HepG2 (cell line): ENCODE measurements around the gene CD151. TPM values are rescaled to one million over a fixed set of nuclear protein-coding genes. Genes with fewer than 3 reads are reported as not detected.
A peak's percentile ranks its signal among the peaks of the same experiment; 100 is the strongest.

ENCODE experiments used
- CREM ChIP-seq, 2 experiments: sonication (generic) in 1 of 2; formaldehyde crosslinking in 1 of 2; IDR thresholded peaks; 2 replicates each; pipeline versions ENCODE4 v1.4.0 to v1.6.1; 2016 to 2020; ENCODE audit warnings: antibody characterized with exemption in 1 of 2, mild to moderate bottlenecking in 1 of 2, missing genetic modification reagents in 1 of 2
- EEA1 ChIP-seq: sonication (generic); formaldehyde crosslinking; IDR thresholded peaks from 2 replicates; pipeline ENCODE4 v1.5.1; 2020; ENCODE audit warnings: mild to moderate bottlenecking, missing genetic modification reagents, borderline replicate concordance
- ERF ChIP-seq: IDR thresholded peaks from 2 replicates; pipeline ENCODE4 v1.6.1; 2018; ENCODE audit warnings: missing biosample characterization, missing genetic modification reagents
- FOXJ3 ChIP-seq: sonication (generic); formaldehyde crosslinking; IDR thresholded peaks from 2 replicates; pipeline ENCODE4 v1.4.0; 2020; ENCODE audit warnings: missing genetic modification reagents, mild to moderate bottlenecking, borderline replicate concordance
- FOXP1 ChIP-seq, 2 experiments: fragments of 450-650 bp in 1 of 2; IDR thresholded peaks; 2 replicates each; pipeline ENCODE4 v1.6.1; 2017 to 2018; ENCODE audit warnings: antibody characterized with exemption in 1 of 2
- KAT8 ChIP-seq: IDR thresholded peaks from 2 replicates; pipeline ENCODE4 v1.6.1; 2016; ENCODE audit warnings: missing genetic modification reagents, missing compliant biosample characterization
- MYNN ChIP-seq: sonication (generic); formaldehyde crosslinking; IDR thresholded peaks from 2 replicates; pipeline ENCODE4 v1.4.0; 2020; ENCODE audit warnings: mild to moderate bottlenecking, low read depth, missing genetic modification reagents
- NCOA5 ChIP-seq: sonication (generic); formaldehyde crosslinking; IDR thresholded peaks from 2 replicates; pipeline ENCODE4 v1.4.0; 2020; ENCODE audit warnings: missing genetic modification reagents
- RARG ChIP-seq: sonication (generic); formaldehyde crosslinking; IDR thresholded peaks from 2 replicates; pipeline ENCODE4 v1.4.0; 2020; ENCODE audit warnings: low read depth, mild to moderate bottlenecking, missing genetic modification reagents
- TP53 ChIP-seq: sonication (generic); formaldehyde crosslinking; conservative IDR thresholded peaks from 2 replicates; pipeline ENCODE4 v1.4.0; 2020; ENCODE audit warnings: missing genetic modification reagents
- ZBTB1 ChIP-seq: sonication (generic); formaldehyde crosslinking; IDR thresholded peaks from 2 replicates; pipeline ENCODE4 v1.4.0; 2020; ENCODE audit warnings: missing genetic modification reagents, borderline replicate concordance
- ZBTB3 ChIP-seq: sonication (generic); formaldehyde crosslinking; IDR thresholded peaks from 2 replicates; pipeline ENCODE4 v1.4.0; 2020; ENCODE audit warnings: low read depth, mild to moderate bottlenecking, moderate library complexity, missing genetic modification reagents, borderline replicate concordance
- ZNF138 ChIP-seq: sonication (generic); formaldehyde crosslinking; IDR thresholded peaks from 2 replicates; pipeline ENCODE4 v1.5.0; 2020; ENCODE audit warnings: mild to moderate bottlenecking, low read depth, missing genetic modification reagents
- ZNF143 ChIP-seq: sonication (generic); formaldehyde crosslinking; IDR thresholded peaks from 2 replicates; pipeline ENCODE4 v1.4.0; 2020; ENCODE audit warnings: missing genetic modification reagents
- ZNF17 ChIP-seq: sonication (generic); formaldehyde crosslinking; IDR thresholded peaks from 2 replicates; pipeline ENCODE4 v1.5.0; 2020; ENCODE audit warnings: mild to moderate bottlenecking, missing genetic modification reagents
- ZNF207 ChIP-seq: fragments of 450-650 bp; IDR thresholded peaks from 2 replicates; pipeline ENCODE4 v1.6.1; 2016; ENCODE audit warnings: antibody characterized with exemption, borderline replicate concordance
- ZNF232 ChIP-seq: sonication (generic); formaldehyde crosslinking; IDR thresholded peaks from 2 replicates; pipeline ENCODE4 v1.4.0; 2020; ENCODE audit warnings: missing genetic modification reagents, borderline replicate concordance
- ZNF3 ChIP-seq: IDR thresholded peaks from 2 replicates; pipeline ENCODE4 v1.7.0; 2017; ENCODE audit warnings: inconsistent platforms
- ZNF629 ChIP-seq: sonication (generic); formaldehyde crosslinking; conservative IDR thresholded peaks from 2 replicates; pipeline ENCODE4 v1.5.0; 2020; ENCODE audit warnings: missing genetic modification reagents
- ZNF775 ChIP-seq: sonication (generic); formaldehyde crosslinking; IDR thresholded peaks from 2 replicates; pipeline ENCODE4 v1.4.0; 2020; ENCODE audit warnings: missing genetic modification reagents, mild to moderate bottlenecking, moderate library complexity, borderline replicate concordance
- ZNF780A ChIP-seq: sonication (generic); formaldehyde crosslinking; IDR thresholded peaks from 2 replicates; pipeline ENCODE4 v1.8.0; 2022; ENCODE audit warnings: mild to moderate bottlenecking, missing genetic modification reagents, moderate library complexity
- ZNF782 ChIP-seq: sonication (generic); formaldehyde crosslinking; IDR thresholded peaks from 2 replicates; pipeline ENCODE4 v1.4.0; 2020; ENCODE audit warnings: missing genetic modification reagents, mild to moderate bottlenecking, borderline replicate concordance
- polyA plus RNA-seq, 8 experiments: library from polyadenylated mRNA; depleted of rRNA in 3 of 8; stranded (reverse) in 7 of 8; unstranded in 1 of 8; fragments of >200 nt; fragmentation: Illumina TruSeq in 4 of 8; extraction: Trizol in 4 of 8; gene quantifications; 2 replicates each; pipeline versions ENCODE4 v1.2.1 to v1.2.3, GENCODE V29; 2011 to 2016; ENCODE audit warnings: low read depth in 4 of 8, missing spikeins in 1 of 8, mixed read lengths in 1 of 8; ENCODE audit not compliant: insufficient read depth in 1 of 8
- total RNA-seq, 5 experiments: library from RNA; depleted of rRNA; stranded (reverse); fragments of >200 nt; fragmentation: Illumina TruSeq; extraction: Trizol; gene quantifications; 2 replicates each; pipeline ENCODE4 v1.2.3, GENCODE V29; 2016; ENCODE audit warnings: low read depth in 1 of 5
- TF ChIP-seq, protein P1 (sequence below): sonication (generic); formaldehyde crosslinking; IDR thresholded peaks from 2 replicates; pipeline ENCODE4 v1.5.1; 2020; ENCODE audit warnings: missing genetic modification reagents, mild to moderate bottlenecking, borderline replicate concordance
- TF ChIP-seq, protein P2 (sequence below): IDR thresholded peaks from 2 replicates; pipeline ENCODE4 v1.6.1; 2016; ENCODE audit warnings: mild to moderate bottlenecking, missing biosample characterization, missing genetic modification reagents
- TF ChIP-seq, protein P3 (sequence below): IDR thresholded peaks from 2 replicates; pipeline ENCODE4 v1.6.1; 2016; ENCODE audit warnings: low read depth, borderline replicate concordance
- TF ChIP-seq, protein P4 (sequence below): sonication (generic); formaldehyde crosslinking; IDR thresholded peaks from 2 replicates; pipeline ENCODE4 v1.4.0; 2020; ENCODE audit warnings: missing genetic modification reagents

CD151 gene
- total and polyA plus RNA-seq, 2 of the 13 experiments (the other 11 are each of a cell fraction or from before 2014, with no cell fraction given), result 125 to 197 TPM

DNA sequence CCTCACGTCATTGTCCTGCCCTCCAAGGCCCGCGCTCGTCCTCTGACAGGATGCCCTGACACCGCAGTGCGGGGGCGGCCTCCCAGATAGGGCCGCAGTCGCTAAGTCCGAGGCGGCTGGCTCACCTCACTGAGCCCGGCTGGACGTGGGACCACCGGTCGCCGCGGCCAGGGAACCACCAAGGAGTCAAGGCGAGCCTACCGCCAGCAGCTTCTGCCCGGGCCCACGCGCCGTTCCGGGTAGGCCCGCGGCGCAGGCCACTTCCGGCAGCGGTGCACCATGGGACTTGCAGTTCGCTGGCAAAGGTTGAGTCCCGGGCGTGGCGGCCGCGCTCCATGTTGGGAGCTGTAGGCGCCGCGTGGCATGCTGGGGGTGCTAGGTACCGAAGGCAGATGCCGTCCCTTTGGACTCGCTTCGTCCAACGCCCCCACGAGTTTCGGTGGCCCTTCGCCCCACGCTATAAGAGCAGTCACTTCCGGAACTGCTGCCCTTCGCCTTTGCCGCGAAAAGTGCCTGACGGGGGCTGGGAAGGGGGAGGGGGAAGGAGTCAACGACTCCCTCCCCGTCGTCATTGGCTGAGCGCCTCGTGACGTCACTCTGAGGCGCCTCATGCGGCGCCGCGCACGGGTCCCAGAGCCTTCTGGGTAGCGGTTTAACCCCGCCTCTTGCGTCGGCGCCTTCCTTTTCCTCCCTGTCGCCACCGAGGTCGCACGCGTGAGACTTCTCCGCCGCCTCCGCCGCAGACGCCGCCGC, 23.3 kb upstream of the CD151 start, which contains the start of gene RPLP2 (continued):
- TF ChIP-seq, protein P1, sequence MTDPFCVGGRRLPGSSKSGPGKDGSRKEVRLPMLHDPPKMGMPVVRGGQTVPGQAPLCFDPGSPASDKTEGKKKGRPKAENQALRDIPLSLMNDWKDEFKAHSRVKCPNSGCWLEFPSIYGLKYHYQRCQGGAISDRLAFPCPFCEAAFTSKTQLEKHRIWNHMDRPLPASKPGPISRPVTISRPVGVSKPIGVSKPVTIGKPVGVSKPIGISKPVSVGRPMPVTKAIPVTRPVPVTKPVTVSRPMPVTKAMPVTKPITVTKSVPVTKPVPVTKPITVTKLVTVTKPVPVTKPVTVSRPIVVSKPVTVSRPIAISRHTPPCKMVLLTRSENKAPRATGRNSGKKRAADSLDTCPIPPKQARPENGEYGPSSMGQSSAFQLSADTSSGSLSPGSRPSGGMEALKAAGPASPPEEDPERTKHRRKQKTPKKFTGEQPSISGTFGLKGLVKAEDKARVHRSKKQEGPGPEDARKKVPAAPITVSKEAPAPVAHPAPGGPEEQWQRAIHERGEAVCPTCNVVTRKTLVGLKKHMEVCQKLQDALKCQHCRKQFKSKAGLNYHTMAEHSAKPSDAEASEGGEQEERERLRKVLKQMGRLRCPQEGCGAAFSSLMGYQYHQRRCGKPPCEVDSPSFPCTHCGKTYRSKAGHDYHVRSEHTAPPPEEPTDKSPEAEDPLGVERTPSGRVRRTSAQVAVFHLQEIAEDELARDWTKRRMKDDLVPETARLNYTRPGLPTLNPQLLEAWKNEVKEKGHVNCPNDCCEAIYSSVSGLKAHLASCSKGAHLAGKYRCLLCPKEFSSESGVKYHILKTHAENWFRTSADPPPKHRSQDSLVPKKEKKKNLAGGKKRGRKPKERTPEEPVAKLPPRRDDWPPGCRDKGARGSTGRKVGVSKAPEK (CRISPR knock-in tag), result no peak
- TF ChIP-seq MYNN (CRISPR knock-in tag), result no peak; the same call in 1 of the 2 replicates
- no peak for TF ChIP-seq NCOA5 (CRISPR knock-in tag)
- TF ChIP-seq FOXJ3 (CRISPR knock-in tag), result no peak; the same call in 1 of the 2 replicates
- no peak for TF ChIP-seq ZNF3 (CRISPR knock-in tag)
- no peak; the same call in 1 of the 2 replicates for TF ChIP-seq ZNF138 (CRISPR knock-in tag)
- TF ChIP-seq, protein P2, sequence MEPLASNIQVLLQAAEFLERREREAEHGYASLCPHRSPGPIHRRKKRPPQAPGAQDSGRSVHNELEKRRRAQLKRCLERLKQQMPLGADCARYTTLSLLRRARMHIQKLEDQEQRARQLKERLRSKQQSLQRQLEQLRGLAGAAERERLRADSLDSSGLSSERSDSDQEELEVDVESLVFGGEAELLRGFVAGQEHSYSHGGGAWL (CRISPR knock-in tag), result peak; percentile 58
- peak; percentile 56; the same call in 1 of the 2 replicates for TF ChIP-seq RARG (CRISPR knock-in tag)
- peak; percentile 57; the same call in 1 of the 2 replicates for TF ChIP-seq ZNF780A (CRISPR knock-in tag)
- TF ChIP-seq ZNF629 (CRISPR knock-in tag), result peak; percentile 7; the same call in 1 of the 2 replicates
- TF ChIP-seq ZBTB3 (CRISPR knock-in tag), result peak; percentile 82; the same call in 1 of the 2 replicates
- TF ChIP-seq EEA1 (CRISPR knock-in tag), result peak; percentile 69; the same call in 1 of the 2 replicates
- peak; percentile 93 for TF ChIP-seq ZNF143
- TF ChIP-seq ZNF17, result no peak
- TF ChIP-seq ZNF775 (CRISPR knock-in tag), result no peak
- TF ChIP-seq ZNF782, result peak; percentile 85
- peak; percentile 89 for TF ChIP-seq ZNF232
- no peak for TF ChIP-seq ZBTB1 (CRISPR knock-in tag)
- TF ChIP-seq, protein P3, sequence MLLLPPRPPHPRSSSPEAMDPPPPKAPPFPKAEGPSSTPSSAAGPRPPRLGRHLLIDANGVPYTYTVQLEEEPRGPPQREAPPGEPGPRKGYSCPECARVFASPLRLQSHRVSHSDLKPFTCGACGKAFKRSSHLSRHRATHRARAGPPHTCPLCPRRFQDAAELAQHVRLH, result peak; percentile 76; the same call in 1 of the 2 replicates
- TF ChIP-seq CREM (IDR thresholded peaks at IDR 0.05), result peak; percentile 99
- peak; percentile 81 for TF ChIP-seq CREM (CRISPR knock-in tag; IDR thresholded peaks at IDR 0.05)
- peak; percentile 94 for TF ChIP-seq KAT8 (CRISPR knock-in tag)
- no peak for TF ChIP-seq FOXP1 (IDR thresholded peaks at IDR 0.05)
- TF ChIP-seq FOXP1 (CRISPR knock-in tag; IDR thresholded peaks at IDR 0.05), result no peak
- peak; percentile 34 for TF ChIP-seq ERF (CRISPR knock-in tag)
- TF ChIP-seq TP53 (CRISPR knock-in tag), result no peak; the same call in 1 of the 2 replicates
- TF ChIP-seq, protein P4, sequence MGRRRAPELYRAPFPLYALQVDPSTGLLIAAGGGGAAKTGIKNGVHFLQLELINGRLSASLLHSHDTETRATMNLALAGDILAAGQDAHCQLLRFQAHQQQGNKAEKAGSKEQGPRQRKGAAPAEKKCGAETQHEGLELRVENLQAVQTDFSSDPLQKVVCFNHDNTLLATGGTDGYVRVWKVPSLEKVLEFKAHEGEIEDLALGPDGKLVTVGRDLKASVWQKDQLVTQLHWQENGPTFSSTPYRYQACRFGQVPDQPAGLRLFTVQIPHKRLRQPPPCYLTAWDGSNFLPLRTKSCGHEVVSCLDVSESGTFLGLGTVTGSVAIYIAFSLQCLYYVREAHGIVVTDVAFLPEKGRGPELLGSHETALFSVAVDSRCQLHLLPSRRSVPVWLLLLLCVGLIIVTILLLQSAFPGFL, result no peak
- no peak for TF ChIP-seq ZNF207
